HEK293 (cell line): ENCODE results near the gene JUP.
"Not testable (repeated sequence)": the region's sequence is repeated elsewhere in the genome, so short reads cannot be mapped to it uniquely, and the experiment has no call there.

ENCODE experiments used
- CTCF ChIA-PET: fragments of 350-600 bp; formaldehyde crosslinking; extraction: SDS; loops from one replicate; lab custom pipeline; 2021; ENCODE audit warnings: antibody characterized with exemption; lab: Yijun Ruan, JAX
- POLR2A ChIA-PET: fragments of 300-600 bp; formaldehyde crosslinking; extraction: SDS; loops from one replicate; lab custom pipeline; 2020; ENCODE audit warnings: antibody characterized with exemption, inconsistent platforms; lab: Yijun Ruan, JAX
- H3K27ac ChIP-seq: fragments of 200-500 bp; sonication (Bioruptor generic); 2 replicates; pipeline ENCODE4 v1.5.1; 2014; ENCODE audit warnings: low read depth, low read length, control low read depth, inconsistent platforms; ENCODE audit errors: extremely low read depth
- H3K36me3 ChIP-seq, 2 experiments: fragments of 200-500 bp in 1 of 2; sonication (Bioruptor generic) in 1 of 2; 1 replicate in 1 of 2; 2 replicates in 1 of 2; pipeline ENCODE4 v1.5.1; 2014 to 2017; ENCODE audit warnings: inconsistent platforms in 2 of 2, low read length in 2 of 2; ENCODE audit not compliant: control insufficient read depth in 2 of 2, insufficient read depth in 1 of 2
- H3K4me1 ChIP-seq: fragments of 200-500 bp; sonication (Bioruptor generic); 2 replicates; pipeline ENCODE4 v1.5.1; 2014; ENCODE audit warnings: mild to moderate bottlenecking, low read length, inconsistent platforms; ENCODE audit not compliant: control insufficient read depth, insufficient read depth
- H3K4me3 ChIP-seq: 2 replicates; pipeline ENCODE4 v1.5.1; 2011; ENCODE audit warnings: low read depth, mild to moderate bottlenecking, control low read depth, low read length, moderate library complexity
- H3K9me3 ChIP-seq: fragments of 200-500 bp; sonication (Bioruptor generic); 2 replicates; pipeline ENCODE4 v1.5.1; 2014; ENCODE audit warnings: low read depth, low read length, inconsistent platforms; ENCODE audit not compliant: control insufficient read depth, insufficient read depth
- BCL11B ChIP-seq: fragments of 450-650 bp; formaldehyde crosslinking; IDR thresholded peaks from 2 replicates; pipeline ENCODE4 v1.5.1; 2016; ENCODE audit warnings: low read depth, missing biosample characterization, missing genetic modification characterization
- KLF10 ChIP-seq: fragments of 450-650 bp; IDR thresholded peaks from 2 replicates; pipeline ENCODE4 v1.5.1; 2018; ENCODE audit warnings: missing biosample characterization, mild to moderate bottlenecking, missing genetic modification characterization
- PBX3 ChIP-seq: sonication (generic); formaldehyde crosslinking; IDR thresholded peaks from 2 replicates; pipeline ENCODE4 v1.8.1; 2022; ENCODE audit warnings: mild to moderate bottlenecking, moderate library complexity, missing genetic modification reagents
- SP3 ChIP-seq: fragments of 450-650 bp; formaldehyde crosslinking; IDR thresholded peaks from 2 replicates; pipeline ENCODE4 v1.5.1; 2016; ENCODE audit warnings: missing biosample characterization, missing genetic modification characterization
- ZBTB17 ChIP-seq: fragments of 450-650 bp; formaldehyde crosslinking; IDR thresholded peaks from 2 replicates; pipeline ENCODE4 v1.5.1; 2016; ENCODE audit warnings: missing biosample characterization, missing genetic modification characterization
- ZBTB26 ChIP-seq: fragments of 450-650 bp; formaldehyde crosslinking; optimal IDR thresholded peaks from 2 replicates; pipeline ENCODE3; 2016; ENCODE audit warnings: missing biosample characterization, mild to moderate bottlenecking, missing genetic modification characterization
- ZBTB7A ChIP-seq: fragments of 450-650 bp; formaldehyde crosslinking; IDR thresholded peaks from 2 replicates; pipeline ENCODE4 v1.5.1; 2016; ENCODE audit warnings: low read depth, missing biosample characterization, missing genetic modification characterization
- ZNF138 ChIP-seq: fragments of 450-650 bp; formaldehyde crosslinking; IDR thresholded peaks from 2 replicates; pipeline ENCODE4 v1.5.1; 2016; ENCODE audit warnings: missing biosample characterization, missing genetic modification characterization, borderline replicate concordance
- ZNF140 ChIP-seq: fragments of 450-650 bp; formaldehyde crosslinking; IDR thresholded peaks from 2 replicates; pipeline ENCODE4 v1.5.1; 2016; ENCODE audit warnings: missing biosample characterization, missing genetic modification characterization
- ZNF223 ChIP-seq: fragments of 450-650 bp; formaldehyde crosslinking; IDR thresholded peaks from 2 replicates; pipeline ENCODE4 v1.5.1; 2016; ENCODE audit warnings: missing biosample characterization, missing genetic modification characterization
- ZNF335 ChIP-seq: fragments of 450-650 bp; formaldehyde crosslinking; conservative IDR thresholded peaks from 2 replicates; pipeline ENCODE4 v1.5.1; 2016; ENCODE audit warnings: missing biosample characterization, missing genetic modification characterization
- ZNF398 ChIP-seq: fragments of 450-650 bp; formaldehyde crosslinking; IDR thresholded peaks from 2 replicates; pipeline ENCODE4 v1.5.1; 2017; ENCODE audit warnings: missing biosample characterization, missing genetic modification characterization
- ZNF449 ChIP-seq: fragments of 450-650 bp; formaldehyde crosslinking; IDR thresholded peaks from 2 replicates; pipeline ENCODE4 v1.5.1; 2017; ENCODE audit warnings: missing biosample characterization, mild to moderate bottlenecking, missing genetic modification characterization, moderate library complexity
- ZNF488 ChIP-seq: fragments of 450-650 bp; formaldehyde crosslinking; IDR thresholded peaks from 2 replicates; pipeline ENCODE4 v1.5.1; 2016; ENCODE audit warnings: missing biosample characterization, missing genetic modification characterization
- ZNF501 ChIP-seq: fragments of 450-650 bp; formaldehyde crosslinking; IDR thresholded peaks from 2 replicates; pipeline ENCODE4 v1.5.1; 2016; ENCODE audit warnings: missing biosample characterization, missing genetic modification characterization
- ZNF580 ChIP-seq: fragments of 450-650 bp; formaldehyde crosslinking; IDR thresholded peaks from 2 replicates; pipeline ENCODE4 v1.5.1; 2016; ENCODE audit warnings: missing biosample characterization, missing genetic modification characterization
- ZNF621 ChIP-seq: fragments of 450-650 bp; formaldehyde crosslinking; IDR thresholded peaks from 2 replicates; pipeline ENCODE4 v1.5.1; 2017; ENCODE audit warnings: missing biosample characterization, missing genetic modification characterization
- ZNF629 ChIP-seq: fragments of 450-650 bp; formaldehyde crosslinking; IDR thresholded peaks from 2 replicates; pipeline ENCODE4 v1.5.1; 2017; ENCODE audit warnings: missing biosample characterization, missing genetic modification characterization
- ZNF843 ChIP-seq: fragments of 450-650 bp; formaldehyde crosslinking; IDR thresholded peaks from 2 replicates; pipeline ENCODE4 v1.5.1; 2016; ENCODE audit warnings: missing biosample characterization, missing genetic modification characterization

Gene JUP

GRCh38 chr17:41835800-41836549 is 49.5 kb upstream of the JUP start, which contains the start of gene NT5C3B (continued):
- peak; percentile 57; the same call in 1 of the 2 replicates for TF ChIP-seq PBX3 (CRISPR knock-in tag)

- TF ChIP-seq ZNF335 (tag by site-specific recombination) (peak; percentile 96), ZBTB17 (tag by site-specific recombination) (peak; percentile 33; the same call in 1 of the 2 replicates), ZBTB26 (tag by site-specific recombination) (no peak), ZNF223 (no peak), SP3 (tag by site-specific recombination) (no peak), ZNF138 (tag by site-specific recombination) (no peak), ZNF501 (tag by site-specific recombination) (no peak; the same call in 1 of the 2 replicates), ZNF398 (tag by site-specific recombination) (no peak), ZNF629 (tag by site-specific recombination) (no peak), KLF10 (tag by site-specific recombination) (0 out of 2 replicates have a peak, but pooled peaks have one; percentile 20)
- H3K4me1 ChIP-seq, result peaks cover 4% of the 10 kb centered on the region
- ChIA-PET POLR2A (interaction anchor here (0.5 to 2.8 kb wide), 11 partner anchors 9 to 182 kb away, joined by 3 to 25 read pairs (median 5); partner anchors contain the start of genes ACLY, DNAJC7, EIF1 and FKBP10), CTCF (interaction anchor here (0.6 to 1.8 kb wide), 10 partner anchors 16 to 1418 kb away, joined by 3 to 7 read pairs (median 3); partner anchors contain the start of genes P3H4 and TOP2A)
- H3K36me3 ChIP-seq, result peaks cover 43 to 44% of the 10 kb centered on the region in 2 experiments
- H3K4me3 ChIP-seq, result peak overlapping the region; percentile 95
- peak overlapping the region; percentile 87 for H3K27ac ChIP-seq
- H3K9me3 ChIP-seq, result no peaks in the 10 kb centered on the region
Observed at GRCh38 chr17:41835214-41835799, 48.8 kb upstream of the JUP start.

GRCh38 chr17:41829961-41830360 is 43.5 kb upstream of the JUP start:
- H3K36me3 ChIP-seq, result peaks cover 82 to 93% of the 10 kb centered on the region in 2 experiments
- CTCF ChIA-PET, result interaction anchor here (0.6 to 1.2 kb wide), 4 partner anchors 18 to 690 kb away, joined by 3 to 5 read pairs (median 3); partner anchors contain the start of gene P3H4

GRCh38 chr17:41825175-41825845 is 38.8 kb upstream of the JUP start:
- ChIA-PET CTCF (interaction anchor here (1.2 to 1.4 kb wide), 3 partner anchors 15 to 61 kb away, joined by 3 to 6 read pairs (median 4); no protein-coding TSS in a partner anchor), POLR2A (interaction anchor here (0.7 to 2.9 kb wide), 5 partner anchors 10 to 92 kb away, joined by 3 to 10 read pairs (median 5); partner anchors contain the start of genes KLHL10 and P3H4)
- peaks cover 40 to 90% of the 10 kb centered on the region in 2 experiments for H3K36me3 ChIP-seq
- H3K4me1 ChIP-seq, result no peaks in the 10 kb centered on the region
- H3K4me3 ChIP-seq, result no peak overlapping the region
- H3K27ac ChIP-seq, result no peak overlapping the region
- H3K9me3 ChIP-seq, result no peaks in the 10 kb centered on the region
- no peak for TF ChIP-seq ZNF488 (tag by site-specific recombination)
- TF ChIP-seq ZNF140, result no peak
- no peak for TF ChIP-seq ZNF621
- TF ChIP-seq BCL11B (tag by site-specific recombination), result no peak
- no peak for TF ChIP-seq ZNF843 (tag by site-specific recombination)
- TF ChIP-seq ZNF580, result no peak
- no peak for TF ChIP-seq ZBTB7A
- no peak for TF ChIP-seq ZNF449 (tag by site-specific recombination)

More at GRCh38 chr17:41829961-41830360, 43.5 kb upstream of the JUP start:
- H3K27ac ChIP-seq, H3K4me3 ChIP-seq, H3K9me3 ChIP-seq, H3K4me1 ChIP-seq: not testable (repeated sequence)
- POLR2A ChIA-PET, result interaction anchor here (0.6 to 1.5 kb wide), 6 partner anchors 10 to 98 kb away, joined by 3 to 7 read pairs (median 3); no protein-coding TSS in a partner anchor
